ENCODE data around the gene ADAMTSL2. TPM values are rescaled to one million over a fixed set of nuclear protein-coding genes. Genes with fewer than 3 reads are reported as not detected.

The ADAMTSL2 gene
- total and polyA plus RNA-seq, 2 donors (not counting 1 experiment from before 2014, with no cell fraction given): under 0.01 to 0.09 TPM

DNA sequence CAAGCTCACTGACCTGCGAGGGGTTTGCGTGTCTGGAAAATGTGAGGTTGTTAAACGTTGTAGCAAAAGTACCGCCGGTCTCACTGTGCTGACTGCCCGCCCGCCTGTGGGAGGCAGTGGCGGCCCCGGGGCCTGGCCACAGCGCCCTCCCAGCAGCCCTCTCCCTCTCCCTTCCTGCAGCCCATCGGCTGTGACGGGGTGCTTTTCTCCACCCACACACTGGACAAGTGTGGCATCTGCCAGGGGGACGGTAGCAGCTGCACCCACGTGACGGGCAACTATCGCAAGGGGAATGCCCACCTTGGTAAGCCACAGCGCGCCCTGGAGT, 6.2 kb downstream of the ADAMTSL2 start:
- TF ChIP-seq, protein P1, sequence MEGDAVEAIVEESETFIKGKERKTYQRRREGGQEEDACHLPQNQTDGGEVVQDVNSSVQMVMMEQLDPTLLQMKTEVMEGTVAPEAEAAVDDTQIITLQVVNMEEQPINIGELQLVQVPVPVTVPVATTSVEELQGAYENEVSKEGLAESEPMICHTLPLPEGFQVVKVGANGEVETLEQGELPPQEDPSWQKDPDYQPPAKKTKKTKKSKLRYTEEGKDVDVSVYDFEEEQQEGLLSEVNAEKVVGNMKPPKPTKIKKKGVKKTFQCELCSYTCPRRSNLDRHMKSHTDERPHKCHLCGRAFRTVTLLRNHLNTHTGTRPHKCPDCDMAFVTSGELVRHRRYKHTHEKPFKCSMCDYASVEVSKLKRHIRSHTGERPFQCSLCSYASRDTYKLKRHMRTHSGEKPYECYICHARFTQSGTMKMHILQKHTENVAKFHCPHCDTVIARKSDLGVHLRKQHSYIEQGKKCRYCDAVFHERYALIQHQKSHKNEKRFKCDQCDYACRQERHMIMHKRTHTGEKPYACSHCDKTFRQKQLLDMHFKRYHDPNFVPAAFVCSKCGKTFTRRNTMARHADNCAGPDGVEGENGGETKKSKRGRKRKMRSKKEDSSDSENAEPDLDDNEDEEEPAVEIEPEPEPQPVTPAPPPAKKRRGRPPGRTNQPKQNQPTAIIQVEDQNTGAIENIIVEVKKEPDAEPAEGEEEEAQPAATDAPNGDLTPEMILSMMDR (conservative IDR thresholded peaks at IDR 0.05 in 1 of 2, IDR thresholded peaks at IDR 0.05 in 1 of 2; ENCODE audit: low read depth in 1 of 2, low read length in 2 of 2): no peak
- TF ChIP-seq EZH2 (IDR thresholded peaks at IDR 0.05; ENCODE audit: low read length, missing control alignments): no peak
- Histone ChIP-seq H3K9me3 (ENCODE audit: control insufficient read depth, insufficient read depth, low read depth, low read length) (no peaks in the 10 kb centered on the region), H3K79me2 (ENCODE audit: control insufficient read depth, insufficient read depth, low read length) (no peaks in the 10 kb centered on the region), H3K4me3 (replicated peaks in 1 of 4; ENCODE audit: control extremely low read depth in 1 of 4, insufficient read depth in 1 of 4, low read depth in 3 of 4, low read length in 4 of 4) (no peak overlapping the region), H3K27ac (ENCODE audit: insufficient read depth, low read length) (no peak overlapping the region), H3K9ac (ENCODE audit: insufficient read depth, low read length) (no peak overlapping the region), H3K36me3 (ENCODE audit: control insufficient read depth, insufficient read depth, low read length) (no peaks in the 10 kb centered on the region), H3K27me3 (ENCODE audit: control insufficient read depth, insufficient read depth, low read length) (peaks cover 13% of the 10 kb centered on the region), H3K4me2 (ENCODE audit: extremely low read depth, insufficient read depth, low read length) (no peak overlapping the region), H3K4me1 (ENCODE audit: control insufficient read depth, extremely low read depth, insufficient read depth, low read length) (no peaks in the 10 kb centered on the region), H2AFZ (ENCODE audit: low read length) (no peak overlapping the region), H4K20me1 (ENCODE audit: control insufficient read depth, extremely low read depth, insufficient read depth, low read length) (no peaks in the 10 kb centered on the region)
- no peak for DNase-seq (ENCODE audit: low read depth in 2 of 2)

DNA sequence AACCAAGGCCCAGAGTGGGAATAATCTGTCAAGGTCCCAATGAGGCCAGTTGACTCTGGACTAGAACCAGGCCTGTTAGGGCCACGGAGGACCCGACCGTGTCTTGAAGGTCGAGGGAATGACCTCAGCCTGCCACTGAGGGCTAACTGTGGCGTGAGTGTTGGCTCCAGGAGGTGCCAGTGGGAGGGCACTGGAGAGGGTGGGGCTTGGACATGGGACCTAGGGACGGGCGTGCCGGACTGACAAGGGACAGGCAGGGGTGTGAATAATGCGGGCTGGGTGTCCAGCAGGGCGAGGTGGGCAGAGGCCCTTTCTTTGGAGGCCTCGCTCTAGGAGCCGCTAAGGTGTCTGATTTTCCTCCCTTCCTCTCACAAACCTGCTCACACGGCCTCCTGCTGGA, 7.5 kb downstream of the ADAMTSL2 start:
- H3K36me3 ChIP-seq (ENCODE audit: control insufficient read depth, insufficient read depth, low read length): no peaks in the 10 kb centered on the region
- no peak overlapping the region for H3K27ac ChIP-seq (ENCODE audit: insufficient read depth, low read length)
- H3K79me2 ChIP-seq (ENCODE audit: control insufficient read depth, insufficient read depth, low read length): no peaks in the 10 kb centered on the region
- H3K4me3 ChIP-seq (replicated peaks in 1 of 4; ENCODE audit: control extremely low read depth in 1 of 4, insufficient read depth in 1 of 4, low read depth in 3 of 4, low read length in 4 of 4): no peak overlapping the region
- H2AFZ ChIP-seq (ENCODE audit: low read length): no peak overlapping the region
- H3K4me1 ChIP-seq (ENCODE audit: control insufficient read depth, extremely low read depth, insufficient read depth, low read length): no peaks in the 10 kb centered on the region
- peaks cover 8% of the 10 kb centered on the region for H3K27me3 ChIP-seq (ENCODE audit: control insufficient read depth, insufficient read depth, low read length)
- DNase-seq (ENCODE audit: low read depth in 2 of 2): no peak
- TF ChIP-seq, protein P1 (conservative IDR thresholded peaks at IDR 0.05 in 1 of 2, IDR thresholded peaks at IDR 0.05 in 1 of 2; ENCODE audit: low read depth in 1 of 2, low read length in 2 of 2): no peak
- no peak for TF ChIP-seq EZH2 (IDR thresholded peaks at IDR 0.05; ENCODE audit: low read length, missing control alignments)
- H4K20me1 ChIP-seq (ENCODE audit: control insufficient read depth, extremely low read depth, insufficient read depth, low read length): no peaks in the 10 kb centered on the region
- no peak overlapping the region for H3K4me2 ChIP-seq (ENCODE audit: extremely low read depth, insufficient read depth, low read length)
- H3K9me3 ChIP-seq (ENCODE audit: control insufficient read depth, insufficient read depth, low read depth, low read length): no peaks in the 10 kb centered on the region
- H3K9ac ChIP-seq (ENCODE audit: insufficient read depth, low read length): no peak overlapping the region

DNA sequence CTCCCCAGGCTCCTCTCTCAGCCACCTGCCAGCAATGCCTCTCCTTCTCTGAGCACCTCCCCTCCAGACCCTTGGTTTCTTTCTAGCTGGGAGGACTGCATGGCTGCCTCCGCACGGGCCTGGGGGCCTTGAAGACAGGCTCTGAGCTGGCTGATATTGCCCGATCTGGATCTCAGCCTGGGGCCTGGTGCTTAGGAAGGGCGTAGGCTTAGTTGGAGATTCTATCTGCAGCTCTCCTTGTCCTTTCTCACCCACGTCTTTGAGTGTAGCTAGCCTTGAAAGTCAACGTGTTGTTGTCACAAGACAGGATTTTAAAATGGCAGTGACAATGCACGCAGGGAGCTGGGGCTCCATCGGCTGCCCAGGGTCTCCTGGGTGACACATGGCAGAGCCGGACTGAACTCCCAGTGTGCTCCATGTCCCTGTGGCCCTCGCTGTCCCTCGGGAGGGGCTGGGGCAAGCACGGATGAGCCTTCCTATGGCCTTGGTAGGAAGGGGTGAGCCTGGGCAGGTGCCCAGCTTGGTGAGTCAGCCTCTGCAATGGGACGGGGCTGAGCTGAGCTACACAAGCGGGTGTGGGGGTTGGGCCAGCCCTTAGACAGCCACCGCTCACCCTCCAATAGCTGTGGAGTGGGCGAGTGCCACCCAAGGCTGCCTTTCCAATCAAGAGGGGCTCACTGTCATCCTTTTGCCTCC, 9.4 kb downstream of the ADAMTSL2 start:
- Histone ChIP-seq H3K9ac (ENCODE audit: insufficient read depth, low read length) (no peak overlapping the region), H3K4me2 (ENCODE audit: extremely low read depth, insufficient read depth, low read length) (no peak overlapping the region), H2AFZ (ENCODE audit: low read length) (no peak overlapping the region), H3K36me3 (ENCODE audit: control insufficient read depth, insufficient read depth, low read length) (no peaks in the 10 kb centered on the region), H3K9me3 (ENCODE audit: control insufficient read depth, insufficient read depth, low read depth, low read length) (no peaks in the 10 kb centered on the region), H3K27me3 (ENCODE audit: control insufficient read depth, insufficient read depth, low read length) (peaks cover 5% of the 10 kb centered on the region), H3K4me1 (ENCODE audit: control insufficient read depth, extremely low read depth, insufficient read depth, low read length) (no peaks in the 10 kb centered on the region), H4K20me1 (ENCODE audit: control insufficient read depth, extremely low read depth, insufficient read depth, low read length) (no peaks in the 10 kb centered on the region), H3K4me3 (replicated peaks in 1 of 4; ENCODE audit: control extremely low read depth in 1 of 4, insufficient read depth in 1 of 4, low read depth in 3 of 4, low read length in 4 of 4) (no peak overlapping the region), H3K79me2 (ENCODE audit: control insufficient read depth, insufficient read depth, low read length) (no peaks in the 10 kb centered on the region), H3K27ac (ENCODE audit: insufficient read depth, low read length) (no peak overlapping the region)
- no peak for DNase-seq (ENCODE audit: low read depth in 2 of 2)
- TF ChIP-seq EZH2 (IDR thresholded peaks at IDR 0.05; ENCODE audit: low read length, missing control alignments): no peak
- TF ChIP-seq, protein P1 (conservative IDR thresholded peaks at IDR 0.05 in 1 of 2, IDR thresholded peaks at IDR 0.05 in 1 of 2; ENCODE audit: low read depth in 1 of 2, low read length in 2 of 2): no peak
